Panc1 (cell line): Measurements from ENCODE around the gene LRSAM1. TPM values are rescaled to one million over a fixed set of nuclear protein-coding genes. Genes with fewer than 3 reads are reported as not detected.

Experiments used
- ATAC-seq: fragments of 200-7000 bp; cut with Tn5 transposase; 2 replicates; pipeline ENCODE4 v1.9.1; 2020; ENCODE audit warnings: mild to moderate bottlenecking, moderate library complexity
- BruUV-seq: library from RNA; stranded (reverse); fragments of 400-500 nt; replicated peaks from 2 replicates; lab custom pipeline; 2021; lab: Mats Ljungman, UMichigan
- CTCF ChIA-PET: fragments of 300-600 bp; sonication (Branson Sonifier 250); formaldehyde crosslinking; loops from one replicate; lab custom pipeline; 2022; ENCODE audit warnings: antibody characterized with exemption; lab: Charles Lee
- POLR2A ChIA-PET: fragments of 300-600 bp; sonication (Branson Sonifier 250); formaldehyde crosslinking; loops from one replicate; lab custom pipeline; 2022; ENCODE audit warnings: antibody characterized with exemption; lab: Charles Lee
- DNase-seq: peaks from one replicate; pipeline ENCODE4 v3.0.0-alpha.2; 2010; ENCODE audit warnings: low read depth, low spot score
- H3K27ac ChIP-seq: 2 replicates; pipeline ENCODE4 v1.5.1; 2011; ENCODE audit warnings: mild to moderate bottlenecking, low read length, inconsistent platforms
- H3K27me3 ChIP-seq: fragments of 200-500 bp; sonication (Bioruptor generic); 2 replicates; pipeline ENCODE4 v1.6.0; 2014; ENCODE audit warnings: low read length, inconsistent platforms; ENCODE audit not compliant: control insufficient read depth, insufficient read depth
- H3K36me3 ChIP-seq: fragments of 200-500 bp; sonication (Bioruptor generic); 2 replicates; pipeline ENCODE4 v1.5.1; 2014; ENCODE audit warnings: inconsistent platforms, mild to moderate bottlenecking, low read length, moderate library complexity; ENCODE audit not compliant: control insufficient read depth, insufficient read depth
- H3K4me1 ChIP-seq: 2 replicates; pipeline ENCODE4 v1.5.1; 2011; ENCODE audit warnings: inconsistent platforms, mild to moderate bottlenecking, low read length, moderate library complexity; ENCODE audit not compliant: control insufficient read depth, insufficient read depth
- H3K4me3 ChIP-seq, 2 experiments: 2 replicates each; pipeline ENCODE4 v1.5.1; 2011 to 2012; ENCODE audit warnings: low read depth in 2 of 2, low read length in 2 of 2, mild to moderate bottlenecking in 2 of 2, inconsistent platforms in 1 of 2, moderate library complexity in 1 of 2
- H3K9me3 ChIP-seq: fragments of 200-500 bp; sonication (Bioruptor generic); 2 replicates; pipeline ENCODE4 v1.5.1; 2014; ENCODE audit warnings: low read depth, mild to moderate bottlenecking, inconsistent platforms, low read length, moderate library complexity; ENCODE audit not compliant: control insufficient read depth, insufficient read depth
- POLR2AphosphoS5 ChIP-seq: IDR thresholded peaks from 2 replicates; pipeline ENCODE4 v1.6.1; 2012; ENCODE audit warnings: mild to moderate bottlenecking, low read depth, low read length, moderate library complexity
- SIN3A ChIP-seq: IDR thresholded peaks from 2 replicates; pipeline ENCODE4 v1.6.1; 2012; ENCODE audit warnings: low read depth, mild to moderate bottlenecking, low read length, moderate library complexity, borderline replicate concordance; ENCODE audit not compliant: insufficient read depth
- TCF7L2 ChIP-seq: IDR thresholded peaks from 2 replicates; pipeline ENCODE4 v1.6.1; 2011; ENCODE audit warnings: mild to moderate bottlenecking, low read depth, low read length, inconsistent platforms
- in situ Hi-C: cut with HindIII; loops from 2 replicates; pipeline ENCODE4 v1.10.0; 2016; ENCODE audit warnings: low sequenced_read_pairs, low pct_unique_long_range_greater_than_20kb
- intact Hi-C: fragments of 100-400 bp; cut with micrococcal nuclease; formaldehyde crosslinking; loops from one replicate; pipeline ENCODE4 v1.10.0; 2022; ENCODE audit not compliant: unreplicated experiment
- total RNA-seq: library from RNA; stranded (reverse); gene quantifications from one replicate; pipeline ENCODE4 v1.2.1, GENCODE V29; 2021; ENCODE audit not compliant: unreplicated experiment
- TF ChIP-seq, protein P1 (sequence below), 2 experiments: IDR thresholded peaks; 2 replicates each; pipeline ENCODE4 v1.6.1; 2011 to 2012; ENCODE audit warnings: low read depth in 2 of 2, control low read depth in 1 of 2, low read length in 1 of 2, mild to moderate bottlenecking in 1 of 2, moderate library complexity in 1 of 2; ENCODE audit not compliant: insufficient read depth in 1 of 2
- TF ChIP-seq, protein P2 (sequence below): fragments of 450-650 bp; IDR thresholded peaks from 2 replicates; pipeline ENCODE4 v1.5.1; 2017; ENCODE audit warnings: mild to moderate bottlenecking

Gene LRSAM1
- total RNA-seq, 1 experiment from 2014 or later, result 15.4 TPM

DNA sequence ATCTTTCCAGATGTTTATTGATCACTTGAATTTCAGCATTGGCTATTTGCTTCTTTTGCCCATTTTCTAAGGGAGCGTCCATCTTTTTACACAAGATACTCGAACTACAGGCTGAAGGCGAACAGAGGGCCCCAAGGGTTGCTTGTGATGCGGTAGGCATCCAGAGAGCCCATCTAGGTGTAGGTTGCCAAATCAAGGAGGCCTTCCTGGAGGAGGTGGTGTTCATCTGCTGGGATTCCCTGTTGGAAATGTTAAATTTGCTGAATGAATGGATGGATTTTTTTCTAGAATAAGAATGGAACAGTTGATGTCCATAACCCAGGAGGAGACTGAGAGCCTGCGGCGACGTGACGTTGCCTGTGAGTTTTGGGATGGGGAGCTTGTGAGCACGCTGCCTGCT lies 31.4 kb downstream of the LRSAM1 start:
- no peak overlapping the region for H3K27ac ChIP-seq
- intact Hi-C loops (no loop called here), in situ Hi-C loops (no loop called here)
- no peaks in the 10 kb centered on the region for H3K27me3 ChIP-seq
- POLR2A ChIA-PET, result no interaction called here
- H3K9me3 ChIP-seq, result no peaks in the 10 kb centered on the region
- H3K4me1 ChIP-seq, result no peaks in the 10 kb centered on the region
- no peak for DNase-seq
- TF ChIP-seq TCF7L2 (no peak), POLR2AphosphoS5 (no peak), SIN3A (no peak)
- TF ChIP-seq, protein P1, sequence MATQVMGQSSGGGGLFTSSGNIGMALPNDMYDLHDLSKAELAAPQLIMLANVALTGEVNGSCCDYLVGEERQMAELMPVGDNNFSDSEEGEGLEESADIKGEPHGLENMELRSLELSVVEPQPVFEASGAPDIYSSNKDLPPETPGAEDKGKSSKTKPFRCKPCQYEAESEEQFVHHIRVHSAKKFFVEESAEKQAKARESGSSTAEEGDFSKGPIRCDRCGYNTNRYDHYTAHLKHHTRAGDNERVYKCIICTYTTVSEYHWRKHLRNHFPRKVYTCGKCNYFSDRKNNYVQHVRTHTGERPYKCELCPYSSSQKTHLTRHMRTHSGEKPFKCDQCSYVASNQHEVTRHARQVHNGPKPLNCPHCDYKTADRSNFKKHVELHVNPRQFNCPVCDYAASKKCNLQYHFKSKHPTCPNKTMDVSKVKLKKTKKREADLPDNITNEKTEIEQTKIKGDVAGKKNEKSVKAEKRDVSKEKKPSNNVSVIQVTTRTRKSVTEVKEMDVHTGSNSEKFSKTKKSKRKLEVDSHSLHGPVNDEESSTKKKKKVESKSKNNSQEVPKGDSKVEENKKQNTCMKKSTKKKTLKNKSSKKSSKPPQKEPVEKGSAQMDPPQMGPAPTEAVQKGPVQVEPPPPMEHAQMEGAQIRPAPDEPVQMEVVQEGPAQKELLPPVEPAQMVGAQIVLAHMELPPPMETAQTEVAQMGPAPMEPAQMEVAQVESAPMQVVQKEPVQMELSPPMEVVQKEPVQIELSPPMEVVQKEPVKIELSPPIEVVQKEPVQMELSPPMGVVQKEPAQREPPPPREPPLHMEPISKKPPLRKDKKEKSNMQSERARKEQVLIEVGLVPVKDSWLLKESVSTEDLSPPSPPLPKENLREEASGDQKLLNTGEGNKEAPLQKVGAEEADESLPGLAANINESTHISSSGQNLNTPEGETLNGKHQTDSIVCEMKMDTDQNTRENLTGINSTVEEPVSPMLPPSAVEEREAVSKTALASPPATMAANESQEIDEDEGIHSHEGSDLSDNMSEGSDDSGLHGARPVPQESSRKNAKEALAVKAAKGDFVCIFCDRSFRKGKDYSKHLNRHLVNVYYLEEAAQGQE (IDR thresholded peaks at IDR 0.05; ENCODE audit: insufficient read depth in 1 of 2, low read depth in 2 of 2, low read length in 1 of 2), result no peak
- TF ChIP-seq, protein P2, sequence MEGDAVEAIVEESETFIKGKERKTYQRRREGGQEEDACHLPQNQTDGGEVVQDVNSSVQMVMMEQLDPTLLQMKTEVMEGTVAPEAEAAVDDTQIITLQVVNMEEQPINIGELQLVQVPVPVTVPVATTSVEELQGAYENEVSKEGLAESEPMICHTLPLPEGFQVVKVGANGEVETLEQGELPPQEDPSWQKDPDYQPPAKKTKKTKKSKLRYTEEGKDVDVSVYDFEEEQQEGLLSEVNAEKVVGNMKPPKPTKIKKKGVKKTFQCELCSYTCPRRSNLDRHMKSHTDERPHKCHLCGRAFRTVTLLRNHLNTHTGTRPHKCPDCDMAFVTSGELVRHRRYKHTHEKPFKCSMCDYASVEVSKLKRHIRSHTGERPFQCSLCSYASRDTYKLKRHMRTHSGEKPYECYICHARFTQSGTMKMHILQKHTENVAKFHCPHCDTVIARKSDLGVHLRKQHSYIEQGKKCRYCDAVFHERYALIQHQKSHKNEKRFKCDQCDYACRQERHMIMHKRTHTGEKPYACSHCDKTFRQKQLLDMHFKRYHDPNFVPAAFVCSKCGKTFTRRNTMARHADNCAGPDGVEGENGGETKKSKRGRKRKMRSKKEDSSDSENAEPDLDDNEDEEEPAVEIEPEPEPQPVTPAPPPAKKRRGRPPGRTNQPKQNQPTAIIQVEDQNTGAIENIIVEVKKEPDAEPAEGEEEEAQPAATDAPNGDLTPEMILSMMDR, result no peak
- no TSS peak for BruUV-seq
- CTCF ChIA-PET, result no interaction called here
- no peak for ATAC-seq
- no peak overlapping the region for H3K4me3 ChIP-seq
- H3K36me3 ChIP-seq, result no peaks in the 10 kb centered on the region

DNA sequence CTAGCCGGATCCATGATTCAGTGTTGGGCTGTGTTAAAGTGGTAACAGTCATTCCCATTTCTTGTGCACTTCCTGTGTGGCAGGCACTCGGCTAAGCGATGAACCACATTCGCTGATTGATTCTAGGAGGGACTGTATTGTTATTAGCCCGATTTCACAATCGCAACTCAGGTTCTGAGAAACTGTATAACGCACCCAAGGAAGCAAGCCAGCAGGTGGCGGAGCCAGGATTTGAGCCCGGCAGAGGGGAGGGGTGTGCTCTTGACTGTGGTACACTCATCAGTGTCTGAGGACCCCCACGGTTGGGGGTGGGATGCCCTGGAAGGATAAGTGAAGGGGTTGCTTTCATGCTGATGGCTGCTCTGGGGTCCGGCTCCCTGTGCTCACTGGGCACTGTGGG lies 34.7 kb downstream of the LRSAM1 start:
- no peaks in the 10 kb centered on the region for H3K9me3 ChIP-seq
- BruUV-seq, result no TSS peak
- H3K4me1 ChIP-seq, result no peaks in the 10 kb centered on the region
- no peaks in the 10 kb centered on the region for H3K36me3 ChIP-seq
- no peak for DNase-seq
- H3K27me3 ChIP-seq, result no peaks in the 10 kb centered on the region
- no peak for ATAC-seq
- intact Hi-C loops (no loop called here), in situ Hi-C loops (no loop called here)
- ChIA-PET CTCF (no interaction called here), POLR2A (no interaction called here)
- no peak overlapping the region for H3K4me3 ChIP-seq
- H3K27ac ChIP-seq, result no peak overlapping the region
- TF ChIP-seq SIN3A (no peak), TCF7L2 (no peak), POLR2AphosphoS5 (no peak)
- TF ChIP-seq, protein P1 (IDR thresholded peaks at IDR 0.05; ENCODE audit: insufficient read depth in 1 of 2, low read depth in 2 of 2, low read length in 1 of 2), result no peak
- TF ChIP-seq, protein P2, result no peak
